Body of pancreas (tissue), 4 donors: ENCODE measurements around the gene TMEM220.

ENCODE experiments used
- CTCF ChIP-seq, 7 experiments: fragments of 450-650 bp in 4 of 7; fragments of 200-600 bp in 3 of 7; sonication (generic) in 3 of 7; IDR thresholded peaks; one replicate each; pipeline ENCODE4 v1.5.1; 2016 to 2019; ENCODE audit warnings: antibody characterized with exemption in 7 of 7
- POLR2A ChIP-seq, 3 donors: fragments of 450-650 bp; IDR thresholded peaks; one replicate each; pipeline ENCODE4 v1.6.1; 2016; ENCODE audit warnings: antibody characterized with exemption in 3 of 3, mild to moderate bottlenecking in 2 of 3

- no peak for TF ChIP-seq POLR2A (IDR thresholded peaks at IDR 0.05)
- no peak for TF ChIP-seq CTCF (IDR thresholded peaks at IDR 0.05)
Observed at GRCh38 chr17:10773391-10773790, 43.6 kb upstream of the TMEM220 start.
